T-helper 1 cell treated with Interleukin-12 subunit alpha and Interleukin-12 subunit beta and Interleukin-4 antibody, amounts not matched to agents 30 ng/mL and 1 ng/mL, for 36 hours (primary cell): Measurements from ENCODE around the gene TUBB1. TPM values are rescaled to one million over a fixed set of nuclear protein-coding genes. Genes with fewer than 3 reads are reported as not detected.

Experiments used
- intact Hi-C: fragments of 100-400 bp; cut with micrococcal nuclease; formaldehyde crosslinking; loops from one replicate; pipeline ENCODE4 v1.15.1; 2024
- total RNA-seq: library from RNA; stranded (reverse); gene quantifications from 2 replicates; pipeline ENCODE4 v1.2.3, GENCODE V29; 2022

Gene TUBB1
- not detected in 2 replicates for total RNA-seq

DNA sequence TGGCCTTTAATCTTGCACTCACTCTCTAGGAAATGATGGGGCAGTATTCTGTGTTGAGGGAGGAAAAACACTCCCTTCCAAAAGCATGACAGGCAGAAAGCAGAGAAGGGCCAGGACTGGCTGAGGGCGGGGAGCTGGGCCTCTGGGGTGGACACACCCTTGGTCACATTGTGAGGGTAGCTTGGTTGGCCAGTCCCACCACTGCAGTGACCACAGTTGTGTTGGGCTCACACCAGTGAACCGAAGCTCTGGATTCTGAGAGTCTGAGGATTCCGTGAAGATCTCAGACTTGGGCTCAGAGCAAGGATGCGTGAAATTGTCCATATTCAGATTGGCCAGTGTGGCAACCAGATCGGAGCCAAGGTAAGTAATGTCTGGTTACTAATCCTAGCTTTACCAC, at the start of gene TUBB1:
Gene TUBB1 (plus strand): TSS at position 213 of the 400 bp plus-strand sequence. CDS start 94 bp downstream, at position 307.
- intact Hi-C loops, result no loop called here

DNA sequence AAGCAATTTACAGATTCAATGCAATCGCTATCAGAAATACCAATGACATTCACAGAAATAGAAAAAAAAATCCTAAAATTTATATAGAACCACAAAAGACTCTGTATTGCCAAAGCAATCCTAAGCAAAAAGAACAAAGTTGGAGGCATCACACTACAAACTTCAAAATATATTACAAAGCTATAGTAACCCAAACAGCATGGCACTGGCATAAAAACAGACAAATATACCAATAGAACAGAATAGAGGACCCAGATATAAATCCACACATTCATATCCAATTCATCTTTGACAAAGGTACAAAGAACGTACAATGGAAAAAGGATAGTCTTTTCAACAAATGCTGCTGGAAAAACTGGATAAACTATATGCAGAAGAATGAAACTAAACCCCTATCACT, 49.8 kb upstream of the TUBB1 start:
- intact Hi-C loops, result no loop called here

DNA sequence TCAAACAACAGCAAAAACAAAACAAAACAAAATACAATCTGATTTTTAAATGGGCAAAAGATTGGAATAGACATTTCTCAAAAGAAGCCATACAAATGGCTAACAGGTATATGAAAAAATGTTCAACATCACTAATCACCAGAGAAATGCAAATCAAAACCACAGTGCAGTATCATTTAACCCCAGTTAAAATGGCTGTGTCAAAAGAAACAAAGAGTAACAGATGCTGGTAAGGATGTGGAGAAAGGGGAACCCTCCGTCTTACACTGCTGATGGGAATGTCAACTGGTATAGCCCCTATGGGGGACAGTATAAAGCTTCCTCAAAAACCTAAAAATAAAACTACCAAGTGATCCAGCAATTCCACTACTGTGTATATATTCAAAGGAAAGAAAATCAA, 49.1 kb upstream of the TUBB1 start:
- intact Hi-C loops, result no loop called here

DNA sequence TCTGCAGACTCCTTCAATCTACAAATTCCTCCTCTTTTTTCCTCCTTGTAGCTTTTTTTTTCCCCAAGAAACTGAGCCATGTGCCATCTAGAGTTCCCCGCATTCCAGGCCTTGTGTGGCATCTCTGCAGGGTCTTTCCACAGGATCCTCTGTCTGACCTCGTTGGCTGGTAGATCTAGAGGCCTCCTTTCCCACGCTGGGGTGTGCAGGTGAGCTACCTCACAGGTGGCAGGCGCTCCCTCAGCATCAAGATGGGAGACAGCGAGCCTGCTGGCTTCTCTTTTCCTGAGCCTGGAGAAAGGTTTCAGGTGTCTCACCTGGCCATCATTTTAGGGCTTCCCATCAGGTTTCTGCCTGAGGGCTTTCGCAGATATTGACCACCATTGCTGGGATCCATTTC, 47.8 kb upstream of the TUBB1 start:
- intact Hi-C loops, result no loop called here

DNA sequence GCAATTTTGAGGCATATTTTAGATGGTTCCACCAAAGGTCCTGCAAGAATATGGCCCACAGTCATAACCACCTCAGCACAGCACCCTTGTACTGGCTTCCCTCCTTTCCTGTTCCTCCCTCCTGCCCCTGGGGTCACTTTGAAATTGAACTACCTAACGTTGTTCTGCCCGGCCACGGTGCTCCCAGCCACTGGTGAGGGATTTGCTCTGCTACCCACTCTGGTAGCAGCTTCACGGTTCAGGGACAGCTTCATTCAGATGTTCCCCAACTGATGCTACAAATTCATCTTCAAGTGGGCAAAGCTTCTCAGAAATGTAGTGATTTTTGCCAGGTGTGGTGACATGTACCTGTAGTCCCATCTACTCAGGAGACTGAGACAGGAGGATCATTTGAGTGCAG, 46.0 kb upstream of the TUBB1 start:
- intact Hi-C loops, result no loop called here

DNA sequence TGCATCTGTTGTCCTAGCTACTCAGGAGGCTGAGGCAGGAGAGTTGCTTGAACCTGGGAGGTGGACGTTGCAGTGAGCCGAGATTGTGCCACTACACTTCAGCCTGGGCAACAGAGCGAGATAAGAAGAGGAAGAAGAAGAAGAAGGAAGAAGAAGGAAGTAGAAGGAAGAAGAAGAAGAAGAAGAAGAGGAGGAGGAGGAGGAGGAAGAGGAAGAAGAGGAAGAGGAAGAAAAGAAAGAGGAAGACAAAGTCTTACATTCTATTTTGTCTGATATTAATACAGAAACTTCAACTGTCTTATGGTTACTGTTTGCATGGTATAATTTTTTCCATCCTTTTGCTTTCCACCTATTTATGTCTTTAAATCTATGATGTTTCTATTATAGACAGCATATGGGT, 45.4 kb upstream of the TUBB1 start:
- intact Hi-C loops, result no loop called here

DNA sequence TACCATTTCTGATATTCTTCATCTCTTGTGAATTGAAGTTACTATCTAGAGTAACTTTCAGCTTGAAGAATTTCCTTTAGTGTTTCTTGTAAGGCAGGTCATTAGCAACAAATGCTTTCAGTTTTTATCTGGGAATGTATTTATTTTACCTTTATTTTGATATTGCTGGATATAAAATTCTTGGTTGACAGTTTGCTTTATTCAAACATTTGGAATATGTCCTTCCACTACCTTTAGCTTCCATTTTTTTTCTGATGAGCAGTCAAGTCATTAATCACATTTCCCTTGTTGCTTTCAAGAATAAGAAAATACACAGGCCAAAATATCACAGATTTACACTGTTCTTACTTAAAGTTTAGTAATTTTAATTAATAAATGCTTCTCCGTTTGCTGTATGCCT, 43.9 kb upstream of the TUBB1 start:
- intact Hi-C loops, result no loop called here

DNA sequence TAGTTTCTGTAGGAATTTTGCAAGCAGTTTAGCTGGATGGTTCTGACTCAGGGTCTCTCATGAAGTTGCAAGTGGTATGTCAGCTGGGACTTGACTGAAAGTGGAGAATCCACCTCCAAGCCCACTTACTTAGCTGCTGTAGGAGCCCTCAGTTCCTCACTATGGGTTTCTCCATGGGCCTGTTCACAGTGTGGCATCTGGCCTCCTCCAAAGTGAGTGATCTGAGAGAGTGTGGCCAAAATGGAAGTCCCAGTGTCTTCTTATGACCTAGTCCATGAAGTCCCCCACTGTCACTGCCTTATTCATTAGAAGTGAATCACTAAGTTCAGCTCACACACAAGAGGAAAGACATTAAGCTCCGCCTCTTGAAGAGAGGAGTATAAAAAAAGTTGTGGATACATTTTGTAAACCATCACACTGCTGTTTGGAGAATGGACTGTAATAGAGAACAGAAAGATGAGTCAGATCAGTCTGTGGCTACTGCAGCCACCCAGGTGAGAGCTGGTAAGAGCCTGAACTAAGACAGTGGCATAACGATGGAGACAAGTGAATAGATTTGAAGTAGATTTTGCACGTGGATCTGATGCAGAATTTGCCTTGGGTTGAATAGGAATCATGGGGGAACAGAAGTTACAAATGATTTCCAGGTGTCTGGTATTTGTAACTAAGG, 43.0 kb upstream of the TUBB1 start:
- intact Hi-C loops, result no loop called here

DNA sequence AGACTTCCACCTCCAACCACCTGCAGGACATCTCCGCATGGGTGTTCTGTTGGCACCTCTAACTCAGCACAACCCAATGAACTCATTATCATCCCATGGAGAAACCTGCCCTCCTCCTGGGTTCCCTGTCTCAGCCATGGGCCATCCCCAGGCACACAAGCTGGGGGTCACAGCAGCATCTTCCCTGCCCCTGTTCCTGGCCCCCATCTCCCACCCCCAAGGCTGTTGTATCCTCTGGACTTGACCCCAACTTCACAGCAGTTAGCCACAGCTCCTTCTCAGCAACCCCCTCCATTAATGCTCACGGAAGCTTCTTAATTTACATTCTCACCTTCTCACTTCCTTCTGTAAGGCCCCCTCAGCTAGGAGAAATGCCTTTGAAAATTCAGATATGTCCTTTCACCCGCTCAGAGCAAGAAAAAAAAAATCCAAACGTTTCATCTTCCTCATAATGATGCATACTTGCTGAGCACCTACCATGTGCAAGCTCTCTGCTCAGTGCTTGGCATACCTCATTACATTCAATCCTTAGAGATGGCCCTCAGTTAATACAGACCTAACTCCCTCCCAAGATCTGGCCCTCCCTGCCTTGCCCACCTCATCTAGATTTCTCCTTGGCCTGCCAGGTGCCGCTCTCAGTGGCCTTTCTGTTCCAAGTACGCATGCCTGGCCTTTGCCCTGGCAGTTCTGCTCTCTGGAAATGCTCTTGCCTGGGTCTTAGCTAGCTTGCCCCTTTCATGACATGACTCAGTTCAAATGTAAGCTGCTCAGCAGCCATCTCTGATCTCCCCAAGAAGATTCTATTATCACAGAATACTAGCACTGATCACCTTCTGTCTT, 40.7 kb upstream of the TUBB1 start:
- intact Hi-C loops, result no loop called here

DNA sequence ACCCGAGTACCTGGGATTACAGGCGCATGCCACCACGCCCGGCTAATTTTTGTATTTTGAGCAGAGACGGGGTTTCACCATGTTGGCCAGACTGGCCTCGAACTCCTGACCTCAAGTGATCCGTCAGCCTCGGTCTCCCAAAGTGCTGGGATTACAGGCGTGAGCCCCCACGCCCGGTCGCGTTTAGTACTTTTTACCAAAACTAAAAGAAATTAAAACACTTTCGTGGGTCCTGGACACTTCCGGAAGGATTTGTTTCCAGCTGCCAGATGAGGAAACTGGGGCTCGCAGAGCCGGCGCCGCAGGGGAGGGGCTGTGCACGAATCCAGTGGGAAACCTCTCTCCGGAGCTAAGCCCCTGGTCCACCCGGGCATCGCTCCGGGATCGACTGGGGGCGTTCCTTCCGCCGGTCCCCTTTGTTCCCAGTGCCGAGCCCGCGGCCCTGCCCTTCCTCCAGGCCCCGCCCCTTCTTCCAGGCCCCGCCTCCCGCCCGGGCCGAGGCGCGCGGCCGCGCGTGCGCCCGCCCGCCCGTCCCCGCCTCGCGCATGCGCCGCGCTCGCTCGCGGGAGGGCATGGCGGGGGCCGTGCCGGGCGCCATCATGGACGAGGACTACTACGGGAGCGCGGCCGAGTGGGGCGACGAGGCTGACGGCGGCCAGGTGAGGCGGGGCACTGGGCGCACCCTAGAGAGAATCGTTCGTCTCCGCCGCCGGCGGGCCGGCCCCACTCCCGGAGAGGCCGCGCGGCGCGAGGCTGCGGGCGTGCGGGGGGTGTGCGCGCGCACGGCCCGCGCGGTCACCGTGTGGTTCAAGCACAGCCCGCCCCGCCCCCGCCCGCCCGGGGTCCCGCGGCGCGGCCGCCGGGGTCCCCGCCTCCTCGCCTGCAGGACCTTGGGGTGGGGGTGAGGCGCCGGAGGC, 38.3 kb upstream of the TUBB1 start, which contains the start of gene NELFCD:
Gene NELFCD (plus strand): TSS at position 546 of the 917 bp plus-strand sequence. CDS start 54 bp downstream, at position 600.
- intact Hi-C loops, result loop anchor here (1.0 to 5.0 kb wide), 12 partner anchors 24 to 674 kb away; partner anchors contain the start of genes ATP5F1E, PRELID3B, STX16 and VAPB

DNA sequence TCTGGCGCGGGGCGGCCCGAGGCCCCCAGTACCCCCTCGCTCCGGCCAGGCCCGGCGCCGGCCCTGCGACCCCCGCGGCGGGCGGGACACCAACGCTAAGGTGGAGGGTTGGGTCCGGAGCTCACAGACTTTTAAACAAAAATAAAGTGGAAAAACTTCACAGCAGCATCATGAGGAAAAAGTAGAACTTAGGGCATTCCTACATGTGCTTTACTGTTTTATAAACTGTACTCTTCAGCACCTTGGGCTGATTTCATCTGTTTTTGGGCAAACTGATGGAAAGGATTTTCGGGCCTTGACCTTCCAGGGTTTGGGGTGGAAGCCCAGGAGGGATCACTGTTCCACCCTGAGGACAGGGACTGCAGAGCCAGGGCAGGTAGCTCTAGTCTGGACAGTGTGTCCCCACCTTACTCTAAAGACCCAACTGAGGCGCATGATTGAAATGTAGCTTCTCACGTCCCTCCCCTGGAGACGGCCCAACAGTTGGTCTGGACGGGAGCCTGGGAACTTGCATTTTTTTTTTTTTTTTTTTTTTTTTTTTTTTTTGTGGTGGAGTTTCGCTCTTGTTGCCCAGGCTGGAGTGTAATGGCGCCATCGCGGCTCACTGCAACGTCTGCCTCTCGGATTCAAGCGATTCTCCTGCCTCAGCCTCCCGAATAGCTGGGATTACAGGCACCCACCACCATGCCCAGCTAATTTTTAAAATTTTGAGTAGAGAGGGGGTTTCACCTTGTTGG, 37.4 kb upstream of the TUBB1 start:
- intact Hi-C loops, result loop anchor here (1.0 to 5.0 kb wide), 12 partner anchors 24 to 675 kb away; partner anchors contain the start of genes ATP5F1E, PRELID3B, STX16 and VAPB

DNA sequence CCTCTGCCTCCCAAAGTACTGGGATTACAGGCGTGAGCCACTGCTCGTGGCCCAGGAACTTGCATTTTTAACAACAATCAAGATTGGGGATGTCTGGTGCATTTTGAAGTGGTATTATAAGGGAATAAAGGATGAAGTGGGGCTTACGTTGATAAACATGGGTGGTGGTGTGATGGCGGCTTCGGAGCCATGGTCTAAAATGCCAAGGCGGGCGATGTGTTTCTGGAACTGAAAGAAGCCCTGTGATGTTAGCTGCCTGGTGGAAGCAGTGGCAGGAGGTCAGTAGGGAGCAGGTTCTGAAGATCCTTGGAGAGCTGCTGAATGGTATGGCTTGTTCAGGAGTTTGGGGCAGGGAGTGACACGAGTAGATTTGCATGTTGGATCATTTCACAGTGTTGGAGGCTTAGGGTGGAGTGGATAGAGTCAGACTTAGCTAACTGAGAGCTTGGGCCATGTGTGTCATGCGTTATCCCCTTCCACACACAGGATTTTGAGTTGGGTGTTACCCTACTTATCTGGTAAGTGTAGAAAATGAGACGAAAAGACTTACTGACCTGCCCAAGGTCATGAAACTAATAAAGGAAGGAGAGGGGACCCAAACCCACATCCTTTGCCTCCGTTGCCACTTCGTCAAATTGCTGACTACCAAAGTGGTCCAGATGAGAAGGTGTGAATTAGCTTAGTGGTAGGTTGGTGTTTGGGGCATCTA, 36.7 kb upstream of the TUBB1 start:
- intact Hi-C loops, result loop anchor here (5.0 kb wide), 2 partner anchors 75 to 195 kb away; no protein-coding TSS in a partner anchor

DNA sequence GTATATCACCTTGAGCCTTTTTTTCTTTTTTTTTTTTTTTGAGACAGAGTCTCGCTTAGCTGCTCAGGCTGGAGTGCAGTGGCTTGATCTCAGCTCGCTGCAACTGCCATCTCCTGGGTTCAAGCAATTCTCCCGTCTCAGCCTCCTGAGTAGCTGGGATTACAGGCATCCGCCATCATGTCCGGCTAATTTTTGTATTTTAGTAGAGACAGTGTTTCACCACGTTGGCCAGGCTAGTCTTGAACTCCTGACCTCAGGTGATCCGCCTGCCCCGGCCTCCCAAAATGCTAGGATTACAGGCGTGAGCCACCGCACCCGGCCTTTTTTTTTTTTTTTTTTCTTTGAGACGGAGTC, 36.1 kb upstream of the TUBB1 start:
- intact Hi-C loops, result loop anchor here (5.0 kb wide), 2 partner anchors 76 to 194 kb away; no protein-coding TSS in a partner anchor

DNA sequence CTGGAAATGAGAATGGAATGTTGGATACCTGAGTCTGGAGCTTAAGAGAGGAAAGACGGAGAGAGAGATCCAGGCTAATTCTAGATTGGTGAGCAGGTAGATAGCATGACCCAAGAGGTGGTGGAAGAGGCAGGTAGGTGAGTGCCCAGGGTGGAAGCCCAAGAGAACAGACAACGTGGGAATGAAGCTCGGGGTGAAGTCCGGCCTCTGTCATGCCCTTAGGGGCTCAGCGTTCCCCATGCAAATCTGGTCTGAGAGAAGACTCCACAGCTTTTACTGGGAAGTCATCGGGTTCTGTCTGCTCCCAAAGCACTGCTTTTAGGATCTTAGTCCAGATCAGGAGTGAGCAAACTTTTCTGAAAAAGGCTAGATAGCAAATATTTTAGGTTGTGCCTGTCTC, 34.5 kb upstream of the TUBB1 start:
- intact Hi-C loops, result loop anchor here (5.0 kb wide), 2 partner anchors 77 to 193 kb away; no protein-coding TSS in a partner anchor

DNA sequence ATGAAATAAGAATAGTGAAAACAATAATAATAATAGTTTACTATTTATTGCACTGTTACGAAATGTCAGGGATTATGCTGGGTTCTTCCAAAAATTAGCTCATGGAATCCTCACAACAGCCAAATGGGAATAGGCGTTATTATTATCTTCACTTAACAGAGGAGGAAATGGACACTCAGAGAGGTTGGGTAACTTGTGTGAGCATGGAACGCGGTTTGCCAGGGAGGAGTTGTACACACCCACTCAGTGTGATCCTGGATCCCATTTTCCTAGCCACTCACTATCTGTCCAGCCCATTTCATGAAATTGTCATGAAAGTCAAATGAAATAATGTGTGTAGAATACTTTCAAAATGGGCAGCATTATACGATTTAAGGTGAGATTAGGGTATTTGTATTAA, 33.6 kb upstream of the TUBB1 start:
- intact Hi-C loops, result no loop called here

DNA sequence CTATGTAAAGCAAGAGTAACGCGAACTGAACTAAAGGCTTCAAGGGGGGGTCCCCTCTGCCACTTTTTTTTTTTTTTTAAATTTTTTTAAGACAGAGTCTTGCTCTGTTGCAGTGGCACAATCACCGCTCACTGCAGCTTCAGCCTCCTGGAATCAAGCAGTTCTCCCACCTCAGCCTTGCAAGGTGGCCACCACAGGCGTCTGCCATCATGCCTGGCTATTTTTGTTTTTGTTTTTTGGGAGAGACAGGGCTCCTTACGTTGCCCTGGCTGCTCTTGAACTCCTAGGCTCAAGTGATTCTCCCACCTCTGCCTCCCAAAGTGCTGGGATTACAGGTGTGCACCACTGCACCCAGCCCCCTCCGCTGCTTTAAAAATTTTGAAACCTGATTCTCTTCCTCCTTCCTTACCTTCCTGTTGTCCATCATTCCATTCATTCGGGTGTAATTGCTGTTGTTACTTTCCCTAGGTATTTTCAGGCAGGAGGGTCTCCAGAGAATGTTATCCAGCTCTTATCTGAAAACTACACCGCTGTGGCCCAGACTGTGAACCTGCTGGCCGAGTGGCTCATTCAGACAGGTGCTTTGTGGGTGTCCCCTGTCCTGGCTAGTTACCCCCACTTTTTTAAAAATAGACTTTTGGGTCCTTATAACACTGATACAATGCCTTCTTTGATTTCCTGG, 32.8 kb upstream of the TUBB1 start:
- intact Hi-C loops, result no loop called here

DNA sequence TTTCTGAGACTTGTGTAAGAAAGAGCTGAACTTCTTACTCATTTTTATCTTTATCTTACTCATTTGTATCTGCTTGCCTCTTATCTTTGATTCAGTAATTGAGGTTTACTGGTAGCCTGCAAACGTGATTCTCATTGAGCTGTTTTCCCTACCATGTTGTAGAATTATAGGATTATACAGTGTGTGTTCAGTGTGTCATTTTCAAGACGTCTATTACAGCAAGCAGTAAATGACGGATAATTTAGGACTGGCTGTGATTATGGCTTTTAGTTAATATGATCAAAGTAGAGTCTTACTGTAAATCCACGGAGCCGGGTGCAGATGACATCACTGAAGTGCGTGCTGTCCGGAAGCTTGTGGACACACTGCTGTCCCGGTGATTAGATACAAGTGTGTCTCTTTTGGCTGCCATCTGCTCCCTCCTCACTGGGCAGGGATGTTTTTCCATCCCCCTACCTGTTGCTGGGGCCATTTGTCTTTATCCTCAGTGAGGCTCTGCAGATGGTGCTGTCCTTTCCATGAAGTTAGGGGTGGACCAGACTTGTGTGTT, 32.2 kb upstream of the TUBB1 start:
- intact Hi-C loops, result no loop called here

DNA sequence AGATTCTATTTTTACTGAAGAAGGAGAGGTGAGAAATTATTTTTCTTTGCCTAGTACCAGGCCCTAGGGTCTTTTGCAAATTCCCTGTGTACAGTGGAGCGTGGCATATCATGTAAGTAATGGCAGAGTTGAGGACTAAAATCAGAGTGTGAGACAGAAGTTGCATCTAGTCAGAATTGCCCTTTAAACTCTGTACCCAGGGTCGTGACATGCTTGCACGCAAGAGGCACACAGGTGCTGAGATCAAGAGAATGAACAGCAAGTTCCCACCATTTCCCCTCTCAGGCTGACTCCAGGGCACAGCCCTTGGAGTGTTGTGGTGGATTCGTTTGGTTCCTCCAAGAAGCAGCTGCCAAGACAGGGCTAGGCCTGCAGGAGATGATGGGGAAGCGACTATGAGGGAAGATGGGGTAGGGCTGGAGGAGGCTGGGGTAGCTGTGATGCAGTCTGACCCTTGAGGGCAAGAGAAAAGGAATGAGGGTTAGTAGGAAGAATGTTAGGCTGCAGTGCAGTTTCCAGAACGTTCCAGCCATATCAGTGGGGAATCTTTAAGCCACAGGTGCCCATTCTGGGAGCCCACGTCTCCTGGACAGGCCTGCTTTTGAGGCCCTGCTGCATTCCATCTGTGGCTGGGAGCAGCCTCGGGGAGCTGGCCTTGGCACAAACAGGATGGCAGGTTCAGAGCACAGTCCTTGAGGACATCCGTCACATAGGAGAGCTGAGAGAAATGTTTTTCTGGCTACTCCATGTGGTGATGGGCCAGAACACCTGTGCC, 31.3 kb upstream of the TUBB1 start:
- intact Hi-C loops, result no loop called here
